ENCODE results near the gene C9orf85.
"Not testable (repeated sequence)": the region's sequence is repeated elsewhere in the genome, so short reads cannot be mapped to it uniquely, and the experiment has no call there.

The C9orf85 gene

GRCh38 chr9:71911061-71911907 lies at the start of gene C9orf85, which contains the start of gene ABHD17B:
C9orf85 (plus strand) TSS chr9:71911639; CDS start chr9:71911735, 96 bp downstream.
ABHD17B (minus strand) TSS chr9:71911193; CDS start chr9:71875080, 36,113 bp downstream.
- peak; percentile 100 for DNase-seq

- DNase-seq = no peak
These were observed 47.8 kb upstream of the C9orf85 start for GRCh38 chr9:71863631-71864030.

GRCh38 chr9:71875345-71875744 lies 36.1 kb upstream of the C9orf85 start:
- no peak for DNase-seq

- no peak for DNase-seq
These were observed 35.3 kb upstream of the C9orf85 start for GRCh38 chr9:71876106-71876505.

- DNase-seq = no peak
These were observed 34.6 kb upstream of the C9orf85 start for GRCh38 chr9:71876829-71877228.

GRCh38 chr9:71878327-71879274 lies 32.8 kb upstream of the C9orf85 start:
- no peak for DNase-seq

GRCh38 chr9:71879644-71880174 lies 31.7 kb upstream of the C9orf85 start:
- no peak for DNase-seq

- DNase-seq = no peak
These were observed 27.4 kb upstream of the C9orf85 start for GRCh38 chr9:71884005-71884404.

- no peak for DNase-seq
These were observed 26.0 kb upstream of the C9orf85 start for GRCh38 chr9:71885467-71885866.

GRCh38 chr9:71886015-71886414 lies 25.4 kb upstream of the C9orf85 start:
- no peak for DNase-seq

GRCh38 chr9:71886541-71886940 lies 24.9 kb upstream of the C9orf85 start:
- DNase-seq = no peak

- no peak for DNase-seq
These were observed 24.1 kb upstream of the C9orf85 start for GRCh38 chr9:71887362-71887761.

- no peak for DNase-seq
These were observed 21.3 kb upstream of the C9orf85 start for GRCh38 chr9:71890042-71890679.

- DNase-seq = no peak
These were observed 19.8 kb upstream of the C9orf85 start for GRCh38 chr9:71891557-71892189.

- DNase-seq = no peak
These were observed 16.3 kb upstream of the C9orf85 start for GRCh38 chr9:71895117-71895516.

GRCh38 chr9:71895955-71896354 lies 15.5 kb upstream of the C9orf85 start:
- DNase-seq = no peak

- DNase-seq = no peak
These were observed 14.7 kb upstream of the C9orf85 start for GRCh38 chr9:71896761-71897160.

- DNase-seq = no peak
These were observed 13.9 kb upstream of the C9orf85 start for GRCh38 chr9:71897577-71897976.

GRCh38 chr9:71898756-71899155 lies 12.7 kb upstream of the C9orf85 start:
- DNase-seq = not testable (repeated sequence)

GRCh38 chr9:71901695-71902597 lies 9.5 kb upstream of the C9orf85 start:
- no peak for DNase-seq

GRCh38 chr9:71904076-71904475 lies 7.4 kb upstream of the C9orf85 start:
- no peak for DNase-seq

Measured in NCI-H2081 (cell line).